HepG2 (cell line): ENCODE results near the gene ARHGAP33. TPM values are rescaled to one million over a fixed set of nuclear protein-coding genes. Genes with fewer than 3 reads are reported as not detected.

ENCODE experiments used
- FOXO1 ChIP-seq: sonication (generic); formaldehyde crosslinking; IDR thresholded peaks from 2 replicates; pipeline ENCODE4 v1.4.0; 2020; ENCODE audit warnings: missing genetic modification reagents
- RBAK ChIP-seq: sonication (generic); formaldehyde crosslinking; IDR thresholded peaks from 2 replicates; pipeline ENCODE4 v1.5.1; 2020; ENCODE audit warnings: mild to moderate bottlenecking, missing genetic modification reagents
- TAF15 ChIP-seq: fragments of 200-400 bp; formaldehyde crosslinking; IDR thresholded peaks from one replicate; pipeline ENCODE4 v1.6.1; 2018; ENCODE audit warnings: mild to moderate bottlenecking, low read depth, low read length; ENCODE audit not compliant: poor library complexity, severe bottlenecking
- ZFP41 ChIP-seq: sonication (generic); formaldehyde crosslinking; IDR thresholded peaks from 2 replicates; pipeline ENCODE4 v1.4.0; 2020; ENCODE audit warnings: mild to moderate bottlenecking, missing genetic modification reagents, borderline replicate concordance
- ZNF124 ChIP-seq: sonication (generic); formaldehyde crosslinking; IDR thresholded peaks from 2 replicates; pipeline ENCODE4 v1.4.0; 2020; ENCODE audit warnings: missing genetic modification reagents
- ZNF274 ChIP-seq: sonication (generic); formaldehyde crosslinking; IDR thresholded peaks from 2 replicates; pipeline ENCODE4 v1.5.1; 2020; ENCODE audit warnings: mild to moderate bottlenecking, missing genetic modification reagents
- ZNF33A ChIP-seq: sonication (generic); formaldehyde crosslinking; IDR thresholded peaks from 2 replicates; pipeline ENCODE4 v1.5.1; 2020; ENCODE audit warnings: missing genetic modification reagents, mild to moderate bottlenecking, moderate library complexity, borderline replicate concordance
- ZNF501 ChIP-seq: sonication (generic); formaldehyde crosslinking; IDR thresholded peaks from 2 replicates; pipeline ENCODE4 v1.5.1; 2020; ENCODE audit warnings: mild to moderate bottlenecking, moderate library complexity, missing genetic modification reagents
- ZNF761 ChIP-seq: sonication (generic); formaldehyde crosslinking; conservative IDR thresholded peaks from 2 replicates; pipeline ENCODE4 v1.4.0; 2020; ENCODE audit warnings: mild to moderate bottlenecking, missing genetic modification reagents
- ZNF772 ChIP-seq: sonication (generic); formaldehyde crosslinking; IDR thresholded peaks from 2 replicates; pipeline ENCODE4 v1.5.0; 2020; ENCODE audit warnings: mild to moderate bottlenecking, missing genetic modification reagents
- polyA plus RNA-seq, 8 experiments: library from polyadenylated mRNA; depleted of rRNA in 3 of 8; stranded (reverse) in 7 of 8; unstranded in 1 of 8; fragments of >200 nt; fragmentation: Illumina TruSeq in 4 of 8; extraction: Trizol in 4 of 8; gene quantifications; 2 replicates each; pipeline versions ENCODE4 v1.2.1 to v1.2.3, GENCODE V29; 2011 to 2016; ENCODE audit warnings: low read depth in 4 of 8, missing spikeins in 1 of 8, mixed read lengths in 1 of 8; ENCODE audit not compliant: insufficient read depth in 1 of 8
- total RNA-seq, 5 experiments: library from RNA; depleted of rRNA; stranded (reverse); fragments of >200 nt; fragmentation: Illumina TruSeq; extraction: Trizol; gene quantifications; 2 replicates each; pipeline ENCODE4 v1.2.3, GENCODE V29; 2016; ENCODE audit warnings: low read depth in 1 of 5
- TF ChIP-seq, protein P1 (sequence below): sonication (generic); formaldehyde crosslinking; IDR thresholded peaks from 2 replicates; pipeline ENCODE4 v1.8.0; 2022; ENCODE audit warnings: low read depth, missing genetic modification reagents
- TF ChIP-seq, protein P2 (sequence below): sonication (generic); formaldehyde crosslinking; IDR thresholded peaks from 2 replicates; pipeline ENCODE4 v1.5.1; 2020; ENCODE audit warnings: missing genetic modification reagents, mild to moderate bottlenecking, borderline replicate concordance
- TF ChIP-seq, protein P3 (sequence below): sonication (generic); formaldehyde crosslinking; IDR thresholded peaks from 2 replicates; pipeline ENCODE4 v1.5.1; 2020; ENCODE audit warnings: mild to moderate bottlenecking, missing genetic modification reagents, borderline replicate concordance
- TF ChIP-seq, protein P4 (sequence below): sonication (generic); formaldehyde crosslinking; IDR thresholded peaks from 2 replicates; pipeline ENCODE4 v1.5.0; 2020; ENCODE audit warnings: mild to moderate bottlenecking, missing genetic modification reagents
- TF ChIP-seq, protein P5 (sequence below): sonication (generic); formaldehyde crosslinking; IDR thresholded peaks from 2 replicates; pipeline ENCODE4 v1.4.0; 2020; ENCODE audit warnings: missing genetic modification reagents

The ARHGAP33 gene
- total and polyA plus RNA-seq, 2 of the 13 experiments (the other 11 are each of a cell fraction or from before 2014, with no cell fraction given), result 1.3 to 2.7 TPM

DNA sequence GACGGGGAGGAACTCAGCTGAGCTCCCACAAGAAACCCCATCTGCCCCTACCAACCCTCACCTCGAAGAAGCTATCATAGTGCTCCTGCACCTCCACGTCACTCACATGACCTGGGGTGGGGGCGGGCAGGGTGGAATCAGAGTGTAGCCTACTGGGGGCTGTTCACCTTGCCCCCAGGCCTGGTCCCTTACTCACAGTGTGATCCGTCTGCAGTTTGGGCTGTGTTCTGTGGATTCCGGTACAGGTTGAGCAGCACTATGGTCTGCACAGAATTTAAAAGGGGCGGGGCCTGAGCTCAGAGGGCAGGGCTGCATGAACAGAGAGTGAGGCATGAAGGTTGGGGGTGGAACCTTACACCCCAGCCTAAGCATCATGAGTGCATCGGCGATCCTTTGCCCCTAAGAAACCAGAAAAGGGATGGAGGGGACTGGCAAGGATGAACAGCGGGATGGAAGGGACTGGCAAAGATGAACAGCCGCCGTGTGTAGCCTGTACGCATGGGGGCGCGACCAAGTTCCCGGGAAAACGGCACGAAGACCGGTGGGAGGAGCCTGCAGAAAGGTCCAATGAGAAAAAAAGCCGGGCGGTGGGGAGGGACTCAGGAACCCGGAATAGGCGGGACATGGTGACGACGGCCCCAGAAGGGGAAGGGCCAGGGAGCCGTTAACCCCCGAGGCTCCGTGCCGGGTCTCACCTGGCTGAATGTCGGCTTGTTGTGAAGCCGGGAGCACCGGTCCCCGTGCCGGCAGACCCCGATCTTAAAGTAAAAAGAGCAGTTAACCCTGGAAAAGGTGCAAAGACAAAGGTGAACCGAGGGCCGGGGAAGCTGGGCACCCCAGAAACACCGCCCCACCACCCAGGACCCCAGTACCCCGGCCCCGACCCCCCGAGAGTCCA, 30.7 kb upstream of the ARHGAP33 start (continued):
- TF ChIP-seq, protein P1, sequence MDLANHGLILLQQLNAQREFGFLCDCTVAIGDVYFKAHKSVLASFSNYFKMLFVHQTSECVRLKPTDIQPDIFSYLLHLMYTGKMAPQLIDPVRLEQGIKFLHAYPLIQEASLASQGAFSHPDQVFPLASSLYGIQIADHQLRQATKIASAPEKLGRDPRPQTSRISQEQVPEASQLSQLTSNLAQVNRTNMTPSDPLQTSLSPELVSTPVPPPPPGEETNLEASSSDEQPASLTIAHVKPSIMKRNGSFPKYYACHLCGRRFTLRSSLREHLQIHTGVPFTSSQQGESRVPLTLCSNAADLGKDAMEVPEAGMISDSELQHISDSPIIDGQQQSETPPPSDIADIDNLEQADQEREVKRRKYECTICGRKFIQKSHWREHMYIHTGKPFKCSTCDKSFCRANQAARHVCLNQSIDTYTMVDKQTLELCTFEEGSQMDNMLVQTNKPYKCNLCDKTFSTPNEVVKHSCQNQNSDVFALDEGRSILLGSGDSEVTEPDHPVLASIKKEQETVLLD (CRISPR knock-in tag), result no peak
- no peak for TF ChIP-seq ZFP41 (CRISPR knock-in tag)
- TF ChIP-seq, protein P2, sequence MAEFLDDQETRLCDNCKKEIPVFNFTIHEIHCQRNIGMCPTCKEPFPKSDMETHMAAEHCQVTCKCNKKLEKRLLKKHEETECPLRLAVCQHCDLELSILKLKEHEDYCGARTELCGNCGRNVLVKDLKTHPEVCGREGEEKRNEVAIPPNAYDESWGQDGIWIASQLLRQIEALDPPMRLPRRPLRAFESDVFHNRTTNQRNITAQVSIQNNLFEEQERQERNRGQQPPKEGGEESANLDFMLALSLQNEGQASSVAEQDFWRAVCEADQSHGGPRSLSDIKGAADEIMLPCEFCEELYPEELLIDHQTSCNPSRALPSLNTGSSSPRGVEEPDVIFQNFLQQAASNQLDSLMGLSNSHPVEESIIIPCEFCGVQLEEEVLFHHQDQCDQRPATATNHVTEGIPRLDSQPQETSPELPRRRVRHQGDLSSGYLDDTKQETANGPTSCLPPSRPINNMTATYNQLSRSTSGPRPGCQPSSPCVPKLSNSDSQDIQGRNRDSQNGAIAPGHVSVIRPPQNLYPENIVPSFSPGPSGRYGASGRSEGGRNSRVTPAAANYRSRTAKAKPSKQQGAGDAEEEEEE, result no peak
- TF ChIP-seq, protein P3, sequence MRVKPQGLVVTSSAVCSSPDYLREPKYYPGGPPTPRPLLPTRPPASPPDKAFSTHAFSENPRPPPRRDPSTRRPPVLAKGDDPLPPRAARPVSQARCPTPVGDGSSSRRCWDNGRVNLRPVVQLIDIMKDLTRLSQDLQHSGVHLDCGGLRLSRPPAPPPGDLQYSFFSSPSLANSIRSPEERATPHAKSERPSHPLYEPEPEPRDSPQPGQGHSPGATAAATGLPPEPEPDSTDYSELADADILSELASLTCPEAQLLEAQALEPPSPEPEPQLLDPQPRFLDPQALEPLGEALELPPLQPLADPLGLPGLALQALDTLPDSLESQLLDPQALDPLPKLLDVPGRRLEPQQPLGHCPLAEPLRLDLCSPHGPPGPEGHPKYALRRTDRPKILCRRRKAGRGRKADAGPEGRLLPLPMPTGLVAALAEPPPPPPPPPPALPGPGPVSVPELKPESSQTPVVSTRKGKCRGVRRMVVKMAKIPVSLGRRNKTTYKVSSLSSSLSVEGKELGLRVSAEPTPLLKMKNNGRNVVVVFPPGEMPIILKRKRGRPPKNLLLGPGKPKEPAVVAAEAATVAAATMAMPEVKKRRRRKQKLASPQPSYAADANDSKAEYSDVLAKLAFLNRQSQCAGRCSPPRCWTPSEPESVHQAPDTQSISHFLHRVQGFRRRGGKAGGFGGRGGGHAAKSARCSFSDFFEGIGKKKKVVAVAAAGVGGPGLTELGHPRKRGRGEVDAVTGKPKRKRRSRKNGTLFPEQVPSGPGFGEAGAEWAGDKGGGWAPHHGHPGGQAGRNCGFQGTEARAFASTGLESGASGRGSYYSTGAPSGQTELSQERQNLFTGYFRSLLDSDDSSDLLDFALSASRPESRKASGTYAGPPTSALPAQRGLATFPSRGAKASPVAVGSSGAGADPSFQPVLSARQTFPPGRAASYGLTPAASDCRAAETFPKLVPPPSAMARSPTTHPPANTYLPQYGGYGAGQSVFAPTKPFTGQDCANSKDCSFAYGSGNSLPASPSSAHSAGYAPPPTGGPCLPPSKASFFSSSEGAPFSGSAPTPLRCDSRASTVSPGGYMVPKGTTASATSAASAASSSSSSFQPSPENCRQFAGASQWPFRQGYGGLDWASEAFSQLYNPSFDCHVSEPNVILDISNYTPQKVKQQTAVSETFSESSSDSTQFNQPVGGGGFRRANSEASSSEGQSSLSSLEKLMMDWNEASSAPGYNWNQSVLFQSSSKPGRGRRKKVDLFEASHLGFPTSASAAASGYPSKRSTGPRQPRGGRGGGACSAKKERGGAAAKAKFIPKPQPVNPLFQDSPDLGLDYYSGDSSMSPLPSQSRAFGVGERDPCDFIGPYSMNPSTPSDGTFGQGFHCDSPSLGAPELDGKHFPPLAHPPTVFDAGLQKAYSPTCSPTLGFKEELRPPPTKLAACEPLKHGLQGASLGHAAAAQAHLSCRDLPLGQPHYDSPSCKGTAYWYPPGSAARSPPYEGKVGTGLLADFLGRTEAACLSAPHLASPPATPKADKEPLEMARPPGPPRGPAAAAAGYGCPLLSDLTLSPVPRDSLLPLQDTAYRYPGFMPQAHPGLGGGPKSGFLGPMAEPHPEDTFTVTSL, result no peak
- no peak for TF ChIP-seq ZNF501 (CRISPR knock-in tag)
- TF ChIP-seq, protein P4, sequence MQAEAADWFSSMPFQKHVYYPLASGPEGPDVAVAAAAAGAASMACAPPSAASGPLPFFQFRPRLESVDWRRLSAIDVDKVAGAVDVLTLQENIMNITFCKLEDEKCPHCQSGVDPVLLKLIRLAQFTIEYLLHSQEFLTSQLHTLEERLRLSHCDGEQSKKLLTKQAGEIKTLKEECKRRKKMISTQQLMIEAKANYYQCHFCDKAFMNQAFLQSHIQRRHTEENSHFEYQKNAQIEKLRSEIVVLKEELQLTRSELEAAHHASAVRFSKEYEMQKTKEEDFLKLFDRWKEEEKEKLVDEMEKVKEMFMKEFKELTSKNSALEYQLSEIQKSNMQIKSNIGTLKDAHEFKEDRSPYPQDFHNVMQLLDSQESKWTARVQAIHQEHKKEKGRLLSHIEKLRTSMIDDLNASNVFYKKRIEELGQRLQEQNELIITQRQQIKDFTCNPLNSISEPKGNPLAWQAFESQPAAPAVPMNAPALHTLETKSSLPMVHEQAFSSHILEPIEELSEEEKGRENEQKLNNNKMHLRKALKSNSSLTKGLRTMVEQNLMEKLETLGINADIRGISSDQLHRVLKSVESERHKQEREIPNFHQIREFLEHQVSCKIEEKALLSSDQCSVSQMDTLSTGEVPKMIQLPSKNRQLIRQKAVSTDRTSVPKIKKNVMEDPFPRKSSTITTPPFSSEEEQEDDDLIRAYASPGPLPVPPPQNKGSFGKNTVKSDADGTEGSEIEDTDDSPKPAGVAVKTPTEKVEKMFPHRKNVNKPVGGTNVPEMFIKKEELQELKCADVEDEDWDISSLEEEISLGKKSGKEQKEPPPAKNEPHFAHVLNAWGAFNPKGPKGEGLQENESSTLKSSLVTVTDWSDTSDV (CRISPR knock-in tag), result no peak
- TF ChIP-seq TAF15, result peak; percentile 50
- TF ChIP-seq, protein P5, sequence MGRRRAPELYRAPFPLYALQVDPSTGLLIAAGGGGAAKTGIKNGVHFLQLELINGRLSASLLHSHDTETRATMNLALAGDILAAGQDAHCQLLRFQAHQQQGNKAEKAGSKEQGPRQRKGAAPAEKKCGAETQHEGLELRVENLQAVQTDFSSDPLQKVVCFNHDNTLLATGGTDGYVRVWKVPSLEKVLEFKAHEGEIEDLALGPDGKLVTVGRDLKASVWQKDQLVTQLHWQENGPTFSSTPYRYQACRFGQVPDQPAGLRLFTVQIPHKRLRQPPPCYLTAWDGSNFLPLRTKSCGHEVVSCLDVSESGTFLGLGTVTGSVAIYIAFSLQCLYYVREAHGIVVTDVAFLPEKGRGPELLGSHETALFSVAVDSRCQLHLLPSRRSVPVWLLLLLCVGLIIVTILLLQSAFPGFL (CRISPR knock-in tag), result no peak
- no peak for TF ChIP-seq ZNF761 (CRISPR knock-in tag)
- no peak for TF ChIP-seq FOXO1
- no peak for TF ChIP-seq ZNF124
- no peak for TF ChIP-seq ZNF274
- TF ChIP-seq ZNF772 (CRISPR knock-in tag), result no peak
- TF ChIP-seq RBAK (CRISPR knock-in tag), result no peak
- no peak for TF ChIP-seq ZNF33A (CRISPR knock-in tag)
